Measurements from ENCODE around the gene SEMA4D. TPM values are rescaled to one million over a fixed set of nuclear protein-coding genes. Genes with fewer than 3 reads are reported as not detected.

Gene SEMA4D
- total RNA-seq, 4 donors from 2014 or later = 7.9 to 14.1 (median 10.6) TPM

DNA sequence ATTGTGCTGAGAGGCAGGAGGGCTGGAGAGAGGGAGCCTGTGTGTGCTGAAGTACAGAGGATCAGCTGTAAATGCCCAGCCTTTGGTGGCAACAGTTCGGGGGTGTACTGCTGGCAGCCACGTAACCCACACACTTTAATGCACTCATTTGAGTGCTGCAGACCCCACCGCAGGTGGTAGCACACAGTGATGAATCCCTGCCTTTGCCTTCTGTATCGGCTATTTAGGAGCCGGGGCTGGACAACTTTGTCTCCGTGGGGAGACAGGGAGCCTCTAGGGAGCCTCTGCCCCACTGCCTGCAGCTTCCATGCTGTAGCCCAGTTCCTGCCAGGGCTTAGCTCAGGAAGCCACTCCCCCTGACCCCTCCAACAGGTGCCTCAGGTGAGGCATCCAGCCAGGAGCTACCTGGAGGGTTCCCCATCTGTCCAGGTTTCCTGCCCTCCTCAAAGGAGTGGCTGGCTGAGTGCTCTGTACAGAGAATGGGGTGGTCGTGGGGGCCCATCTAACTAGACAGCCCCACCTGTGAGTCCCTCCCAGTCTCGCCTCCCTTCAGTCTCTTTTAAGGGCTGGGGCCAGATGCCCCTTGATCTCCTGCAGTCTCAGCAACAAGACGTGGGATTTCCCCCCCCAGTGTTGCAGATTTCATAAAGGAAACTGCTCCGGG, 135.1 kb downstream of the SEMA4D start:
- Histone ChIP-seq H3K27me3 (no peaks in the 10 kb centered on the region), H3K36me3 (peaks cover 38 to 53% (median 51%) of the 10 kb centered on the region in 4 donors), H3K27ac (replicated peaks in 1 of 4) (no peak overlapping the region), H3K4me3 (no peak overlapping the region), H3K4me1 (peaks cover 6 to 18% (median 13%) of the 10 kb centered on the region in 4 donors), H3K9me3 (no peaks in the 10 kb centered on the region)
- TF ChIP-seq, protein P1, sequence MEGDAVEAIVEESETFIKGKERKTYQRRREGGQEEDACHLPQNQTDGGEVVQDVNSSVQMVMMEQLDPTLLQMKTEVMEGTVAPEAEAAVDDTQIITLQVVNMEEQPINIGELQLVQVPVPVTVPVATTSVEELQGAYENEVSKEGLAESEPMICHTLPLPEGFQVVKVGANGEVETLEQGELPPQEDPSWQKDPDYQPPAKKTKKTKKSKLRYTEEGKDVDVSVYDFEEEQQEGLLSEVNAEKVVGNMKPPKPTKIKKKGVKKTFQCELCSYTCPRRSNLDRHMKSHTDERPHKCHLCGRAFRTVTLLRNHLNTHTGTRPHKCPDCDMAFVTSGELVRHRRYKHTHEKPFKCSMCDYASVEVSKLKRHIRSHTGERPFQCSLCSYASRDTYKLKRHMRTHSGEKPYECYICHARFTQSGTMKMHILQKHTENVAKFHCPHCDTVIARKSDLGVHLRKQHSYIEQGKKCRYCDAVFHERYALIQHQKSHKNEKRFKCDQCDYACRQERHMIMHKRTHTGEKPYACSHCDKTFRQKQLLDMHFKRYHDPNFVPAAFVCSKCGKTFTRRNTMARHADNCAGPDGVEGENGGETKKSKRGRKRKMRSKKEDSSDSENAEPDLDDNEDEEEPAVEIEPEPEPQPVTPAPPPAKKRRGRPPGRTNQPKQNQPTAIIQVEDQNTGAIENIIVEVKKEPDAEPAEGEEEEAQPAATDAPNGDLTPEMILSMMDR (IDR thresholded peaks at IDR 0.05) = no peak
- TF ChIP-seq POLR2AphosphoS5 (IDR thresholded peaks at IDR 0.05) = no peak
- no peak for DNase-seq (ENCODE audit: extremely low spot score)
- intact Hi-C loops (cut with DNase I) = no loop called here
- 89% methylated on average over 10 of the region's 10 CpGs for WGBS

DNA sequence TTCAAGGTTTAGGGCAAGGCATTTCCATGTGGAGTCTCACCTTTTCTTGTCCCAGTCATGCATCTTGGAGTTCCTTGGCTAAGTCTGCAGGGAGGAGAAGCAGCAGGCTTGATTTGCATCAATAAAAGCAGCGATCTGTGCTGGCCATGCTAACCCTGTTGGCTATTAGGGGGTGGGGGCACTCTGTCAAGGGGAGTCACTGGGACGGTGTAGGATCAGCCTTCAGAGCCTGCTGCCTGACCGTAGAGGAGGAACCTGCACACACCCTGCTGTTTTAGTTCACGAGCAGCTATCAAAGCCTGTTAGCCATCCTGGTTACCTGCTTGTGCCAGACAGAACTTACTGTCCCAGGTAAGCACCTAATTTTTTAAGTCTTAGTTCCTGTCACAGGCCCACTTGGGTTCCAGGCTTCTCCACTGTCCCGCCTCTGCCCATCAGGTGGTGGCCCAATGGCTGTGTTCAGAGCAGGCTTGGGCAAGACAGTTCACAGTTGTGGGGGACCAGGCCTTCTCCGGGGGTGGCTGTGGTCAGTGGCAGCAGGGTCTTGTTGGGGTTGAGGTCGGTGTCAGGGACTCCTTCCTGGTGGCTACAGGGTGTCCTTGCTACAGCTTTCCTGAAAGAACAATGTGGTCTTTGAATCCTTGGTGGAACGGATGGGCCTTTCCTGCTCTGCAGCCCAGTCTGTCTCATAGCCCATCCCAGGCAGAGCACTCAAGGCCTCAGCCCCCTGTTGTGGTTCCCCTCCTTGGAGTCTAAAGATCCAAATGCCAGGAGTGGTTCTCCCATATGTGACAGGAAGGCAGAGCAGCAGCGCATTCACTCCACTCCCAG, 135.9 kb downstream of the SEMA4D start:
- Histone ChIP-seq H3K36me3 (peaks cover 43 to 60% (median 58%) of the 10 kb centered on the region in 4 donors), H3K27me3 (no peaks in the 10 kb centered on the region), H3K9me3 (no peaks in the 10 kb centered on the region), H3K27ac (replicated peaks in 1 of 4) (no peak overlapping the region), H3K4me3 (no peak overlapping the region), H3K4me1 (peaks cover 6 to 18% (median 13%) of the 10 kb centered on the region in 4 donors)
- DNase-seq (ENCODE audit: extremely low spot score) = no peak
- intact Hi-C loops (cut with DNase I) = no loop called here
- 84% methylated on average over 6 of the region's 9 CpGs for WGBS
- TF ChIP-seq, protein P1 (IDR thresholded peaks at IDR 0.05) = no peak
- TF ChIP-seq POLR2A (IDR thresholded peaks at IDR 0.05; ENCODE audit: low read depth) (no peak), EP300 (IDR thresholded peaks at IDR 0.05) (no peak), POLR2AphosphoS5 (IDR thresholded peaks at IDR 0.05) (no peak)

DNA sequence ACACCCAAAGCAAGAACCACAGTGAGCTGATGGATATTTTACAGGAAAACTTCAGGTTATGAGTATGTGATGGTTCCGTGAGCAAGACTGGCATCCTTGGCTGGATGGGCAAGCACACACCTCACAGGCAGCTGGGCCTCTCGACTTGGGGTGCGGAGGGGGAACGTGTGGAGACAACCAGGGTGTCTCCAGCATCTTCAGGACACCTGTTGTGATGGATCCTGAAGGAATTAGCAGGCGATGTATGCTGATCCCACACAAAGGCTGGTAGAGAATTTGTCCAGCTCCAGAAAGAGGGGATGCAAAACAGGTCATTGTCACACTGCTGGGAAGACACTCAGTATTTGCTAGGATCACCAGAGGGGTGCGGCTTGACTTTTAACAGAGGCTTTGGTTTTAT, 136.9 kb downstream of the SEMA4D start:
- peaks cover 53 to 70% (median 68%) of the 10 kb centered on the region in 4 donors for H3K36me3 ChIP-seq
- intact Hi-C loops (cut with DNase I) = no loop called here
- H3K9me3 ChIP-seq = no peaks in the 10 kb centered on the region
- no peak for TF ChIP-seq POLR2A (IDR thresholded peaks at IDR 0.05; ENCODE audit: low read depth)
- H3K27me3 ChIP-seq = no peaks in the 10 kb centered on the region
- no peak overlapping the region for H3K4me3 ChIP-seq
- whole genome bisulfite sequencing = 90% methylated on average over 6 of the region's 6 CpGs
- H3K4me1 ChIP-seq = peaks cover 6 to 18% (median 13%) of the 10 kb centered on the region in 4 donors
- H3K27ac ChIP-seq (replicated peaks in 1 of 4) = no peak overlapping the region
- DNase-seq (ENCODE audit: extremely low spot score) = no peak

DNA sequence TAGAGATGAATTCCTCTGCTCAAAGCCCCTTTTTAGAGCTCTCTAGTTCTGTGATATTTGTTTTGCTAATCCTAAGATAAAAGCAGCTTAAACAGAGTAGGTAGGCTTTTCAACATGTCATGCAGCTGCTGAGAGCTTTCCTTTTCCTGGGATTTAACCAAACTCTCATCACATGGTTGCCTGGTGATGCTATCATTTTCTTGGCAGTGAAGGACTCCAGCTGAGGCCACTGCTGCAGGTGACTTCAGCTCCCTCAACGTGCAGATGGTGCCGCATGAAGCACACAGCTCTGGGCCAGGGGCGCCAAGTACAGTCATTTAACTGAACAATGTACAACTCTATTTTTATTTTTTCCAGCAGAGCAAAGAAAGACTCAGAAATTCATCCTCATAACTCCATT, 137.4 kb downstream of the SEMA4D start:
- Histone ChIP-seq H3K36me3 (peaks cover 57 to 76% (median 73%) of the 10 kb centered on the region in 4 donors), H3K4me3 (no peak overlapping the region), H3K27me3 (no peaks in the 10 kb centered on the region), H3K9me3 (no peaks in the 10 kb centered on the region), H3K4me1 (peaks cover 6 to 18% (median 13%) of the 10 kb centered on the region in 4 donors), H3K27ac (replicated peaks in 1 of 4) (no peak overlapping the region)
- WGBS = 76% methylated on average over 3 of the region's 3 CpGs
- no peak for DNase-seq (ENCODE audit: extremely low spot score)
- intact Hi-C loops (cut with DNase I) = no loop called here
- TF ChIP-seq, protein P1 (IDR thresholded peaks at IDR 0.05) = no peak
- TF ChIP-seq POLR2AphosphoS5 (IDR thresholded peaks at IDR 0.05) (no peak), POLR2A (IDR thresholded peaks at IDR 0.05; ENCODE audit: low read depth) (no peak), EP300 (IDR thresholded peaks at IDR 0.05) (no peak)

DNA sequence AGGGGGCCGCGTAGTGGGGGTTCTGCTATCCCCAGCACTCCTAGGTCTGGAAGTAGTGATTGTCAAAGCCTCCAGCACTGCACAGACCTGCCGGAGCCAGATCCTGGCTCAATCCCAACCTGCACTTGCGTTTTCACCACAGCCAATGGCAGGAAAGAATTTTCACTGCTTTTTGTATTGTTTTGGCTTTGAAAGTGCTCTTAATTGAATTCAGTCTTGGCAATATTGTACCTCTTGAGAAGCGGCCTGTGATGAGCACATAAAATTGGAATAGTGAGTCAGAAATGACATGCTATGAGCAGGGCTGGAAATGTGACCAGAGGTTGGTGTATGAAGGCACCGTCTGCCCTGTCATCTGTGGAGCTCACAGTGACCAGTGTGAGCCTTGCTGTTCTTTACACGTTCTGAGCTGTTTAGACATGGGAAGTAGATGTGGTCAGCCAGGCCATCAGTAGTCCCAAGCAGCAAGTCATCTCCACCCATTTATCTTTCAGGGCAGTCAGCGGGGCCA, 138.1 kb downstream of the SEMA4D start:
- Histone ChIP-seq H3K36me3 (peaks cover 57 to 83% (median 79%) of the 10 kb centered on the region in 4 donors), H3K27ac (replicated peaks in 1 of 4) (no peak overlapping the region), H3K4me1 (peaks cover 6 to 18% (median 13%) of the 10 kb centered on the region in 4 donors), H3K4me3 (no peak overlapping the region), H3K27me3 (no peaks in the 10 kb centered on the region), H3K9me3 (no peaks in the 10 kb centered on the region)
- TF ChIP-seq, protein P1 (IDR thresholded peaks at IDR 0.05) = no peak
- TF ChIP-seq POLR2AphosphoS5 (IDR thresholded peaks at IDR 0.05) = no peak
- TF ChIP-seq EP300 (IDR thresholded peaks at IDR 0.05) = no peak
- TF ChIP-seq POLR2A (IDR thresholded peaks at IDR 0.05; ENCODE audit: low read depth) = no peak
- WGBS = 68% methylated on average over 8 of the region's 8 CpGs
- intact Hi-C loops (cut with DNase I) = no loop called here
- DNase-seq (ENCODE audit: extremely low spot score) = no peak
